Pancreas (tissue), 10 donors: ENCODE data around the gene KIAA1671. TPM values are rescaled to one million over a fixed set of nuclear protein-coding genes. Genes with fewer than 3 reads are reported as not detected.

Experiments used
- ATAC-seq, 4 donors: fragments of 200-7000 bp; cut with Tn5 transposase; one replicate each; pipeline versions ENCODE4 v1.8.0 to v1.9.1; 2020; ENCODE audit warnings: mild to moderate bottlenecking in 4 of 4, moderate library complexity in 4 of 4
- DNase-seq, 6 donors: peaks; one replicate each; pipeline ENCODE4 v3.0.0-alpha.2; 2020
- FAIRE-seq: peaks from 2 replicates; lab custom pipeline; 2012; peaks lifted over from hg19 to GRCh38; lab: Jason Lieb, UNC
- H3K27ac ChIP-seq, 4 donors: fragments of 200-600 bp; sonication (generic); 1 replicate in 3 of 4; 2 replicates in 1 of 4; pipeline versions ENCODE4 v1.5.0 to v1.8.0; 2020
- H3K27me3 ChIP-seq, 4 donors: fragments of 200-600 bp; one replicate each; pipeline ENCODE4 v1.8.0; 2021
- H3K36me3 ChIP-seq, 3 donors: fragments of 200-600 bp; sonication (generic) in 1 of 3; one replicate each; pipeline versions ENCODE4 v1.5.0 to v1.8.0; 2020 to 2021
- H3K4me1 ChIP-seq, 3 donors: fragments of 200-600 bp; one replicate each; pipeline ENCODE4 v1.8.0; 2021
- H3K4me3 ChIP-seq, 4 donors: fragments of 200-600 bp; sonication (generic) in 2 of 4; one replicate each; pipeline versions ENCODE4 v1.5.0 to v1.8.0; 2020 to 2021
- H3K9me3 ChIP-seq, 4 donors: fragments of 200-600 bp; one replicate each; pipeline ENCODE4 v1.8.0; 2021
- CTCF ChIP-seq, 4 donors: fragments of 200-600 bp; sonication (generic) in 3 of 4; IDR thresholded peaks; one replicate each; pipeline versions ENCODE4 v1.5.0 to v1.8.0; 2021; ENCODE audit warnings: antibody characterized with exemption in 4 of 4
- WGBS, 2 donors: extraction: QIAGEN DNeasy Blood & Tissue Kit; methylation state at CpG; one replicate each; pipeline ENCODE4 v1.1.7; 2013; 5-methylcytosine and 5-hydroxymethylcytosine counted together
- intact Hi-C, 3 donors: fragments of 100-400 bp; cut with DNase I; formaldehyde crosslinking; loops; one replicate each; pipeline versions ENCODE4 v1.11.1 to v1.14.2; 2022
- polyA plus RNA-seq, 2 donors: library from polyadenylated mRNA; stranded (reverse); fragments of 200-250 nt; gene quantifications; one replicate each; pipeline ENCODE4 v1.2.3, GENCODE V29; 2013
- total RNA-seq, 6 donors: library from RNA; stranded (reverse); fragmentation: NEBNext Ultra II Directional in 4 of 6; extraction: Animal tissue kit (Norgen Biotek cat#: 25700) in 4 of 6; gene quantifications; one replicate each; pipeline versions ENCODE4 v1.2.1 to v1.2.4, GENCODE V29; 2021 to 2023
- donor health status: healthy with polysubstance abuse.
- donor health status: DM: no; HTN: no; CAD: no; lungs with moderate emphysema.
- donor health status: DM: no; HTN: no; CAD: no.
- donor health status: control.
- donor health status: control.
- donor health status: Bipolar disorder and iron deficiency.
- donor health status: DM: yes; HTN: yes; CAD: no.
- donor health status: DM: no; HTN: no; CAD: no.
- donor health status: DM: no; HTN: no; CAD: no.
- donor health status: DM: yes; HTN: yes; CAD: no.

The KIAA1671 gene
- total and polyA plus RNA-seq, 8 donors, result 8.3 to 28.8 (median 19.0) TPM

- no peak for DNase-seq
- TF ChIP-seq CTCF (IDR thresholded peaks at IDR 0.05), result no peak
- Histone ChIP-seq H3K4me3 (no peak overlapping the region), H3K4me1 (no peaks in the 10 kb centered on the region), H3K36me3 (no peaks in the 10 kb centered on the region), H3K27me3 (no peaks in the 10 kb centered on the region), H3K27ac (no peak overlapping the region), H3K9me3 (no peaks in the 10 kb centered on the region)
- FAIRE-seq, result no peak
- intact Hi-C loops, result no loop called here
- no peak for ATAC-seq
- 94 to 98% methylated on average over 1 of the region's 1 CpG for WGBS, 2 donors
These were observed 210.0 kb downstream of the KIAA1671 start for GRCh38 chr22:25162561-25162960.

DNA sequence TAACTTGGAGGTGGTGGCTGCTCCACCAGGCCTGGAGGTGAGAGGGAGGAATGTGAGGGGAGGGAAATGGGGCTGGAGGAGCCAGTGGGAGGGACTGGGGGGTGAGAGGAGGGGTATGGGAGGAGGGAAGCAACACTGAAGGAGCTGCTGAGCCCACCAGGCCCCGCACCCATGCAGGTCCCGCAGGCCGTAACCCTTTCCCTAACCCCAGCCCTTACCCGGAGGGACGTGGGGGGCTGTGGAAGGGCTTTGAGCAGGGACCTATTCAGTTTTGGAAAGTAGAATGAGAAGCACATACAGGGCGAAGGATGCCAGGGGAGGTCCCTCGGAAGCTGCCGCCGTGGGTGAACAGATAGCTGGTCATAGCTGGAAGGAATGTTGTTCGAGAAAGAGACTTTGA is 213.3 kb downstream of the KIAA1671 start:
- no peaks in the 10 kb centered on the region for H3K36me3 ChIP-seq
- no peak for ATAC-seq

GRCh38 chr22:25166266-25167040 is 213.9 kb downstream of the KIAA1671 start:
- Histone ChIP-seq H3K36me3 (no peaks in the 10 kb centered on the region), H3K4me1 (no peaks in the 10 kb centered on the region), H3K27me3 (no peaks in the 10 kb centered on the region), H3K4me3 (no peak overlapping the region), H3K9me3 (no peaks in the 10 kb centered on the region), H3K27ac (no peak overlapping the region)
- ATAC-seq, result no peak
- WGBS, 2 donors, result 84 to 88% methylated on average over 9 of the region's 9 CpGs
- TF ChIP-seq CTCF (IDR thresholded peaks at IDR 0.05), result no peak
- no peak for FAIRE-seq
- intact Hi-C loops, result no loop called here
- DNase-seq, result no peak

More for the DNA sequence above, 213.3 kb downstream of the KIAA1671 start:
- Histone ChIP-seq H3K9me3 (no peaks in the 10 kb centered on the region), H3K4me1 (no peaks in the 10 kb centered on the region), H3K27me3 (no peaks in the 10 kb centered on the region), H3K4me3 (no peak overlapping the region), H3K27ac (no peak overlapping the region)
- DNase-seq (no peak), FAIRE-seq (no peak)
- WGBS, 2 donors, result 95 to 97% methylated on average over 10 of the region's 10 CpGs
- TF ChIP-seq CTCF (IDR thresholded peaks at IDR 0.05), result no peak
- intact Hi-C loops, result no loop called here

DNA sequence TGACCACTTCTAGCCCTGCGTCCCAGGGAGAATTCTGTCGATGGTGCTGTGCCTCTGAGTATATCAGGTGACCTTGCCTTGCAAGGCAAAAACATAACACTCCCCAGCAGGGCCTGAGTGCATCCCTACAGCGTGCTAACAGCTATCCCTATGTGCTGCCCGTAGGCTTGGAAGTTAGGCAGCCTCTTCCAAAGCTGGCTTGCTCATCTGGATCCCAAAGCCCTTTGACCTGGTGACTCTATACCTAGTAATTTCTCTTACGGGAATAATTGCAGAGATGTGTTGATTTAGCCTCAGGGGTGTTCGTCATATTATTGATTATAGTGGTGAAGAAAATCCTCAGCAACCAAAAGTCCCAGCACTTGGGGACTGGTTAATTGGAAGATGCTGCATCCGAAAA is 214.6 kb downstream of the KIAA1671 start:
- no peaks in the 10 kb centered on the region for H3K4me1 ChIP-seq
- H3K27me3 ChIP-seq, result no peaks in the 10 kb centered on the region
- H3K36me3 ChIP-seq, result peaks cover 0 to 4% (median 0%) of the 10 kb centered on the region in 3 donors
- intact Hi-C loops, result no loop called here
- ATAC-seq (no peak), DNase-seq (no peak), FAIRE-seq (no peak)
- H3K4me3 ChIP-seq, result no peak overlapping the region
- TF ChIP-seq CTCF (IDR thresholded peaks at IDR 0.05), result no peak
- H3K27ac ChIP-seq, result no peak overlapping the region
- H3K9me3 ChIP-seq, result no peaks in the 10 kb centered on the region
- 79 to 80% methylated on average over 7 of the region's 7 CpGs for WGBS, 2 donors
